Loucy (cell line): ENCODE results near the gene BPIFB2.

ENCODE experiments used
- H2AFZ ChIP-seq: fragments of 200-600 bp; sonication (generic); 2 replicates; pipeline ENCODE4 v1.6.0; 2016; ENCODE audit warnings: antibody characterized with exemption, mild to moderate bottlenecking, low read length, moderate library complexity
- H3F3A ChIP-seq: fragments of 200-600 bp; 2 replicates; pipeline ENCODE4 v1.6.0; 2016; ENCODE audit warnings: antibody characterized with exemption, low read depth, mild to moderate bottlenecking
- H3K27me3 ChIP-seq: fragments of 200-600 bp; sonication (generic); 2 replicates; pipeline ENCODE4 v1.6.1; 2014; ENCODE audit warnings: low read length, mild to moderate bottlenecking; ENCODE audit not compliant: insufficient read depth, poor library complexity, severe bottlenecking
- H3K36me3 ChIP-seq: fragments of 200-600 bp; sonication (generic); 2 replicates; pipeline ENCODE4 v1.6.1; 2016; ENCODE audit warnings: low read length; ENCODE audit not compliant: insufficient read depth
- H3K4me1 ChIP-seq: fragments of 200-600 bp; sonication (generic); 2 replicates; pipeline ENCODE4 v1.5.1; 2014; ENCODE audit warnings: low read length, mild to moderate bottlenecking; ENCODE audit not compliant: insufficient read depth, poor library complexity, severe bottlenecking
- H3K4me2 ChIP-seq: fragments of 200-600 bp; sonication (generic); 2 replicates; pipeline ENCODE4 v1.6.0; 2014; ENCODE audit warnings: antibody characterized with exemption, low read length, low read depth, mild to moderate bottlenecking; ENCODE audit not compliant: poor library complexity, severe bottlenecking
- H3K4me3 ChIP-seq: fragments of 200-600 bp; sonication (generic); 2 replicates; pipeline ENCODE4 v1.5.1; 2014; ENCODE audit warnings: low read length, mild to moderate bottlenecking, mixed read lengths; ENCODE audit not compliant: poor library complexity, severe bottlenecking
- H3K79me2 ChIP-seq: fragments of 200-600 bp; sonication (generic); 2 replicates; pipeline ENCODE4 v1.6.1; 2014; ENCODE audit warnings: low read length; ENCODE audit not compliant: insufficient read depth
- H3K9ac ChIP-seq: fragments of 200-600 bp; sonication (generic); 2 replicates; pipeline ENCODE4 v1.6.0; 2014; ENCODE audit warnings: mild to moderate bottlenecking, low read depth, low read length, moderate library complexity; ENCODE audit not compliant: poor library complexity, severe bottlenecking
- H3K9me2 ChIP-seq: fragments of 200-600 bp; sonication (generic); replicated peaks from 2 replicates; pipeline ENCODE4 v1.6.1; 2016; ENCODE audit warnings: low read depth, low read length, mixed read lengths
- H3K9me3 ChIP-seq: fragments of 200-600 bp; sonication (generic); 2 replicates; pipeline ENCODE4 v1.6.1; 2014; ENCODE audit warnings: mild to moderate bottlenecking, antibody characterized with exemption, low read length, low read depth; ENCODE audit not compliant: insufficient read depth
- H4K20me1 ChIP-seq: fragments of 200-600 bp; sonication (generic); 2 replicates; pipeline ENCODE4 v1.6.0; 2014; ENCODE audit warnings: antibody characterized with exemption, low read length, mild to moderate bottlenecking; ENCODE audit not compliant: insufficient read depth, poor library complexity, severe bottlenecking
- EZH2phosphoT487 ChIP-seq: fragments of 200-600 bp; IDR thresholded peaks from 2 replicates; pipeline ENCODE4 v1.6.1; 2018; ENCODE audit warnings: antibody characterized with exemption, mild to moderate bottlenecking, moderate library complexity, borderline replicate concordance
- TF ChIP-seq, protein P1 (sequence below): fragments of 200-600 bp; sonication (generic); conservative IDR thresholded peaks from 2 replicates; pipeline ENCODE4 v1.5.1; 2014; ENCODE audit warnings: mild to moderate bottlenecking, antibody characterized with exemption, low read length

BPIFB2 gene

GRCh38 chr20:33007376-33008335, at the start of gene BPIFB2:
TSS of gene BPIFB2 (plus strand) at chr20:33007704. CDS start at chr20:33008575, 871 bp downstream.
- Histone ChIP-seq H3K36me3 (no peaks in the 10 kb centered on the region), H2AFZ (no peak within 1 kb of the TSS), H3K27me3 (no peaks in the 10 kb centered on the region), H3K9me3 (peaks cover 5% of the 10 kb centered on the region; the same call in 1 of the 2 replicates), H3K4me1 (no peaks in the 10 kb centered on the region), H3K9ac (no peak within 1 kb of the TSS), H3K4me2 (no peak within 1 kb of the TSS), H3F3A (no peaks in the 10 kb centered on the region), H3K4me3 (no peak within 1 kb of the TSS), H4K20me1 (no peaks in the 10 kb centered on the region), H3K9me2 (no peaks in the 10 kb centered on the region), H3K79me2 (no peaks in the 10 kb centered on the region)
- TF ChIP-seq EZH2phosphoT487 = no peak
- TF ChIP-seq, protein P1, sequence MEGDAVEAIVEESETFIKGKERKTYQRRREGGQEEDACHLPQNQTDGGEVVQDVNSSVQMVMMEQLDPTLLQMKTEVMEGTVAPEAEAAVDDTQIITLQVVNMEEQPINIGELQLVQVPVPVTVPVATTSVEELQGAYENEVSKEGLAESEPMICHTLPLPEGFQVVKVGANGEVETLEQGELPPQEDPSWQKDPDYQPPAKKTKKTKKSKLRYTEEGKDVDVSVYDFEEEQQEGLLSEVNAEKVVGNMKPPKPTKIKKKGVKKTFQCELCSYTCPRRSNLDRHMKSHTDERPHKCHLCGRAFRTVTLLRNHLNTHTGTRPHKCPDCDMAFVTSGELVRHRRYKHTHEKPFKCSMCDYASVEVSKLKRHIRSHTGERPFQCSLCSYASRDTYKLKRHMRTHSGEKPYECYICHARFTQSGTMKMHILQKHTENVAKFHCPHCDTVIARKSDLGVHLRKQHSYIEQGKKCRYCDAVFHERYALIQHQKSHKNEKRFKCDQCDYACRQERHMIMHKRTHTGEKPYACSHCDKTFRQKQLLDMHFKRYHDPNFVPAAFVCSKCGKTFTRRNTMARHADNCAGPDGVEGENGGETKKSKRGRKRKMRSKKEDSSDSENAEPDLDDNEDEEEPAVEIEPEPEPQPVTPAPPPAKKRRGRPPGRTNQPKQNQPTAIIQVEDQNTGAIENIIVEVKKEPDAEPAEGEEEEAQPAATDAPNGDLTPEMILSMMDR = no peak

- H4K20me1 ChIP-seq = no peaks in the 10 kb centered on the region
- H3K4me2 ChIP-seq = no peak overlapping the region
- H3K4me1 ChIP-seq = peaks cover 3% of the 10 kb centered on the region
- H3K9me2 ChIP-seq = no peaks in the 10 kb centered on the region
- no peaks in the 10 kb centered on the region for H3F3A ChIP-seq
- TF ChIP-seq, protein P1 = no peak
- no peak overlapping the region for H3K4me3 ChIP-seq
- H3K27me3 ChIP-seq = no peaks in the 10 kb centered on the region
- no peaks in the 10 kb centered on the region for H3K36me3 ChIP-seq
- H3K9me3 ChIP-seq = peaks cover 20% of the 10 kb centered on the region; the same call in 1 of the 2 replicates
- H3K9ac ChIP-seq = no peak overlapping the region
- no peaks in the 10 kb centered on the region for H3K79me2 ChIP-seq
- H2AFZ ChIP-seq = no peak overlapping the region
These were observed 48.9 kb upstream of the BPIFB2 start for GRCh38 chr20:32958574-32958973.

GRCh38 chr20:32959351-32960221, 47.9 kb upstream of the BPIFB2 start:
- Histone ChIP-seq H3K79me2 (no peaks in the 10 kb centered on the region), H2AFZ (no peak overlapping the region), H4K20me1 (no peaks in the 10 kb centered on the region), H3K36me3 (no peaks in the 10 kb centered on the region), H3F3A (no peaks in the 10 kb centered on the region), H3K4me1 (peaks cover 3% of the 10 kb centered on the region), H3K4me3 (no peak overlapping the region), H3K9me3 (peaks cover 16% of the 10 kb centered on the region; the same call in 1 of the 2 replicates), H3K9ac (no peak overlapping the region), H3K9me2 (no peaks in the 10 kb centered on the region), H3K4me2 (no peak overlapping the region), H3K27me3 (no peaks in the 10 kb centered on the region)
- no peak for TF ChIP-seq EZH2phosphoT487
- TF ChIP-seq, protein P1 = no peak
